HAP-1 (cell line): Measurements from ENCODE around the gene DSPP.

ENCODE experiments used
- DNase-seq, 2 experiments: peaks; one replicate each; pipeline ENCODE4 v3.0.0-alpha.2; 2016 to 2020; ENCODE audit warnings: low spot score in 2 of 2
- H3K27me3 ChIP-seq: fragments of 250-450 bp; sonication (Bioruptor Pico); 2 replicates; pipeline ENCODE4 v1.5.1; 2020; ENCODE audit warnings: low read depth, mild to moderate bottlenecking, moderate library complexity
- H3K36me3 ChIP-seq: fragments of 250-450 bp; sonication (Bioruptor Pico); replicated peaks from 2 replicates; pipeline ENCODE4 v1.5.1; 2020; ENCODE audit warnings: mild to moderate bottlenecking
- H3K4me1 ChIP-seq: fragments of 250-450 bp; sonication (Bioruptor Pico); 2 replicates; pipeline ENCODE4 v1.5.1; 2020; ENCODE audit warnings: mild to moderate bottlenecking
- H3K4me3 ChIP-seq: fragments of 250-450 bp; sonication (Bioruptor Pico); 2 replicates; pipeline ENCODE4 v1.5.1; 2020; ENCODE audit warnings: mild to moderate bottlenecking, moderate library complexity
- H3K9me3 ChIP-seq: fragments of 250-450 bp; sonication (Bioruptor Pico); 2 replicates; pipeline ENCODE4 v1.5.1; 2020; ENCODE audit warnings: mild to moderate bottlenecking, moderate library complexity
- in situ Hi-C: fragments of 300-500 bp; cut with MboI; formaldehyde crosslinking; loops from 3 replicates; pipeline ENCODE4 v1.14.3; 2020; ENCODE audit warnings: low sequenced_read_pairs, inconsistent platforms, mixed read lengths

Gene DSPP

GRCh38 chr4:87589531-87589930, 18.8 kb upstream of the DSPP start:
- in situ Hi-C loops: no loop called here
- Histone ChIP-seq H3K4me1 (no peaks in the 10 kb centered on the region), H3K9me3 (no peaks in the 10 kb centered on the region), H3K4me3 (no peak overlapping the region), H3K36me3 (no peaks in the 10 kb centered on the region), H3K27me3 (peaks cover 4% of the 10 kb centered on the region; the same call in 1 of the 2 replicates)
- no peak for DNase-seq

GRCh38 chr4:87592124-87592523, 16.2 kb upstream of the DSPP start:
- peaks cover 4% of the 10 kb centered on the region; the same call in 1 of the 2 replicates for H3K27me3 ChIP-seq
- no peaks in the 10 kb centered on the region for H3K4me1 ChIP-seq
- H3K36me3 ChIP-seq: no peaks in the 10 kb centered on the region
- no peak for DNase-seq
- no peak overlapping the region for H3K4me3 ChIP-seq
- in situ Hi-C loops: no loop called here
- no peaks in the 10 kb centered on the region for H3K9me3 ChIP-seq

- Histone ChIP-seq H3K4me3 (no peak overlapping the region), H3K27me3 (no peaks in the 10 kb centered on the region), H3K4me1 (no peaks in the 10 kb centered on the region), H3K9me3 (no peaks in the 10 kb centered on the region), H3K36me3 (no peaks in the 10 kb centered on the region)
- DNase-seq: no peak
- in situ Hi-C loops: no loop called here
Measured at GRCh38 chr4:87601361-87601760, 7.0 kb upstream of the DSPP start.

- DNase-seq: no peak
- Histone ChIP-seq H3K4me3 (no peak overlapping the region), H3K9me3 (no peaks in the 10 kb centered on the region), H3K27me3 (peaks cover 18% of the 10 kb centered on the region), H3K4me1 (no peaks in the 10 kb centered on the region), H3K36me3 (no peaks in the 10 kb centered on the region)
- in situ Hi-C loops: no loop called here
Measured at GRCh38 chr4:87614292-87614890, 6.1 kb downstream of the DSPP start.

GRCh38 chr4:87616268-87616667, 7.9 kb downstream of the DSPP start:
- no peak overlapping the region for H3K4me3 ChIP-seq
- no peaks in the 10 kb centered on the region for H3K9me3 ChIP-seq
- DNase-seq: no peak
- H3K27me3 ChIP-seq: peaks cover 23% of the 10 kb centered on the region
- no peaks in the 10 kb centered on the region for H3K4me1 ChIP-seq
- in situ Hi-C loops: no loop called here
- no peaks in the 10 kb centered on the region for H3K36me3 ChIP-seq

- Histone ChIP-seq H3K9me3 (no peaks in the 10 kb centered on the region), H3K4me1 (no peaks in the 10 kb centered on the region), H3K27me3 (peaks cover 23% of the 10 kb centered on the region), H3K4me3 (no peak overlapping the region), H3K36me3 (no peaks in the 10 kb centered on the region)
- DNase-seq: no peak
- in situ Hi-C loops: no loop called here
Measured at GRCh38 chr4:87620086-87620485, 11.8 kb downstream of the DSPP start.

- no peaks in the 10 kb centered on the region for H3K9me3 ChIP-seq
- H3K27me3 ChIP-seq: peaks cover 23% of the 10 kb centered on the region
- H3K4me3 ChIP-seq: no peak overlapping the region
- no peaks in the 10 kb centered on the region for H3K36me3 ChIP-seq
- no peak for DNase-seq
- no peaks in the 10 kb centered on the region for H3K4me1 ChIP-seq
- in situ Hi-C loops: no loop called here
Measured at GRCh38 chr4:87620491-87620890, 12.2 kb downstream of the DSPP start.

- no peaks in the 10 kb centered on the region for H3K9me3 ChIP-seq
- no peak for DNase-seq
- in situ Hi-C loops: no loop called here
- no peaks in the 10 kb centered on the region for H3K36me3 ChIP-seq
- no peak overlapping the region for H3K4me3 ChIP-seq
- H3K27me3 ChIP-seq: peaks cover 23% of the 10 kb centered on the region
- no peaks in the 10 kb centered on the region for H3K4me1 ChIP-seq
Measured at GRCh38 chr4:87622303-87622702, 14.0 kb downstream of the DSPP start.

GRCh38 chr4:87624698-87625097, 16.4 kb downstream of the DSPP start:
- in situ Hi-C loops: no loop called here
- DNase-seq: no peak
- Histone ChIP-seq H3K4me3 (no peak overlapping the region), H3K4me1 (no peaks in the 10 kb centered on the region), H3K9me3 (no peaks in the 10 kb centered on the region), H3K36me3 (no peaks in the 10 kb centered on the region), H3K27me3 (peaks cover 10% of the 10 kb centered on the region)

- in situ Hi-C loops: no loop called here
Measured at GRCh38 chr4:87631668-87632067, 23.3 kb downstream of the DSPP start.

GRCh38 chr4:87632469-87632868, 24.1 kb downstream of the DSPP start:
- H3K4me3 ChIP-seq: no peak overlapping the region
- in situ Hi-C loops: no loop called here

More at GRCh38 chr4:87631668-87632067, 23.3 kb downstream of the DSPP start:
- Histone ChIP-seq H3K4me1 (no peaks in the 10 kb centered on the region), H3K4me3 (no peak overlapping the region), H3K27me3 (peaks cover 3% of the 10 kb centered on the region; the same call in 1 of the 2 replicates), H3K36me3 (no peaks in the 10 kb centered on the region), H3K9me3 (no peaks in the 10 kb centered on the region)
- no peak for DNase-seq

GRCh38 chr4:87633243-87633642, 24.9 kb downstream of the DSPP start:
- Histone ChIP-seq H3K27me3 (peaks cover 3% of the 10 kb centered on the region; the same call in 1 of the 2 replicates), H3K4me1 (no peaks in the 10 kb centered on the region), H3K4me3 (no peak overlapping the region), H3K9me3 (no peaks in the 10 kb centered on the region), H3K36me3 (no peaks in the 10 kb centered on the region)
- in situ Hi-C loops: no loop called here
- peak; percentile 36 to 39 for DNase-seq

More at GRCh38 chr4:87632469-87632868, 24.1 kb downstream of the DSPP start:
- no peaks in the 10 kb centered on the region for H3K4me1 ChIP-seq
- peaks cover 3% of the 10 kb centered on the region; the same call in 1 of the 2 replicates for H3K27me3 ChIP-seq
- H3K36me3 ChIP-seq: no peaks in the 10 kb centered on the region
- DNase-seq: no peak
- no peaks in the 10 kb centered on the region for H3K9me3 ChIP-seq

GRCh38 chr4:87644286-87644685, 36.0 kb downstream of the DSPP start:
- no peak for DNase-seq
- in situ Hi-C loops: no loop called here

GRCh38 chr4:87649980-87650379, 41.7 kb downstream of the DSPP start, which contains the start of gene DMP1:
Gene DMP1, plus strand, starts transcription at chr4:87650280. Its CDS starts 6,213 bp downstream, at chr4:87656493.
- Histone ChIP-seq H3K4me3 (no peak within 1 kb of the TSS), H3K27me3 (peaks cover 13% of the 10 kb centered on the region), H3K9me3 (no peaks in the 10 kb centered on the region), H3K36me3 (no peaks in the 10 kb centered on the region), H3K4me1 (no peaks in the 10 kb centered on the region)
- in situ Hi-C loops: no loop called here
- DNase-seq: no peak

More at GRCh38 chr4:87644286-87644685, 36.0 kb downstream of the DSPP start:
- Histone ChIP-seq H3K27me3 (0 out of 2 replicates have a peak, but pooled peaks cover 3% of the 10 kb centered on the region), H3K36me3 (no peaks in the 10 kb centered on the region), H3K4me3 (no peak overlapping the region), H3K9me3 (no peaks in the 10 kb centered on the region), H3K4me1 (no peaks in the 10 kb centered on the region)

GRCh38 chr4:87650938-87651337, 42.6 kb downstream of the DSPP start:
- no peak for DNase-seq
- H3K27me3 ChIP-seq: peaks cover 13% of the 10 kb centered on the region
- H3K36me3 ChIP-seq: no peaks in the 10 kb centered on the region
- no peak overlapping the region for H3K4me3 ChIP-seq
- H3K9me3 ChIP-seq: no peaks in the 10 kb centered on the region
- H3K4me1 ChIP-seq: no peaks in the 10 kb centered on the region
- in situ Hi-C loops: no loop called here
